IMR-90 (cell line): ENCODE data around the gene PPP1R2. TPM values are rescaled to one million over a fixed set of nuclear protein-coding genes. Genes with fewer than 3 reads are reported as not detected.

Source experiments
- ATAC-seq: fragments of 200-7000 bp; cut with Tn5 transposase; 2 replicates; pipeline ENCODE4 v1.9.1; 2020; ENCODE audit warnings: low read depth, mild to moderate bottlenecking, moderate library complexity
- BruUV-seq: library from RNA; stranded (reverse); fragments of 400-500 nt; replicated peaks from 2 replicates; lab custom pipeline; 2021; lab: Mats Ljungman, UMichigan
- CTCF ChIA-PET: fragments of 300-600 bp; formaldehyde crosslinking; extraction: SDS; loops from one replicate; lab custom pipeline; 2021; ENCODE audit warnings: antibody characterized with exemption; lab: Yijun Ruan, JAX
- POLR2A ChIA-PET: fragments of 300-600 bp; sonication (Branson Sonifier 250); formaldehyde crosslinking; loops from one replicate; lab custom pipeline; 2022; ENCODE audit warnings: antibody characterized with exemption; ENCODE audit not compliant: unreplicated experiment; lab: Charles Lee
- DNase-seq: peaks from one replicate; pipeline ENCODE4 v3.0.0; 2013
- H2AFZ ChIP-seq: replicated peaks from 2 replicates; pipeline ENCODE3; 2013; ENCODE audit warnings: low read length, mild to moderate bottlenecking; ENCODE audit not compliant: poor library complexity
- H2AK5ac ChIP-seq: 2 replicates; pipeline ENCODE4 v1.6.1; 2013; ENCODE audit warnings: low read depth, low read length, inconsistent platforms
- H2AK9ac ChIP-seq: replicated peaks from 2 replicates; pipeline ENCODE3; 2013; ENCODE audit warnings: mild to moderate bottlenecking, low read depth, low read length, moderate library complexity; ENCODE audit not compliant: poor library complexity
- H2BK120ac ChIP-seq: 2 replicates; pipeline ENCODE4 v1.6.1; 2013; ENCODE audit warnings: low read depth, low read length, inconsistent platforms
- H2BK15ac ChIP-seq: 3 replicates; pipeline ENCODE4 v1.6.1; 2013; ENCODE audit warnings: low read depth, low read length, inconsistent platforms
- H2BK20ac ChIP-seq: 2 replicates; pipeline ENCODE4 v1.6.1; 2013; ENCODE audit warnings: low read depth, mild to moderate bottlenecking, inconsistent platforms, low read length, moderate library complexity
- H2BK5ac ChIP-seq: 2 replicates; pipeline ENCODE4 v1.6.1; 2013; ENCODE audit warnings: mild to moderate bottlenecking, low read depth, low read length, inconsistent platforms; ENCODE audit not compliant: poor library complexity, severe bottlenecking
- H3K14ac ChIP-seq: replicated peaks from 2 replicates; pipeline ENCODE4 v1.6.1; 2013; ENCODE audit warnings: low read depth, low read length, inconsistent platforms
- H3K18ac ChIP-seq: 2 replicates; pipeline ENCODE4 v1.6.1; 2013; ENCODE audit warnings: low read depth, low read length, control low read depth
- H3K23ac ChIP-seq: 2 replicates; pipeline ENCODE4 v1.6.1; 2013; ENCODE audit warnings: low read depth, low read length, inconsistent platforms
- H3K27ac ChIP-seq: 2 replicates; pipeline ENCODE4 v1.5.1; 2013; ENCODE audit warnings: mild to moderate bottlenecking, control low read depth, low read length; ENCODE audit not compliant: insufficient read depth
- H3K27me3 ChIP-seq: 2 replicates; pipeline ENCODE4 v1.6.1; 2013; ENCODE audit warnings: low read length; ENCODE audit not compliant: control insufficient read depth, insufficient read depth
- H3K36me3 ChIP-seq: 2 replicates; pipeline ENCODE4 v1.6.1; 2013; ENCODE audit warnings: low read length, mixed read lengths; ENCODE audit not compliant: control insufficient read depth, insufficient read depth
- H3K4ac ChIP-seq: 2 replicates; pipeline ENCODE4 v1.6.1; 2013; ENCODE audit warnings: low read depth, low read length, inconsistent platforms
- H3K4me1 ChIP-seq: 2 replicates; pipeline ENCODE4 v1.6.1; 2013; ENCODE audit warnings: low read length, mixed read lengths; ENCODE audit not compliant: control insufficient read depth, insufficient read depth
- H3K4me2 ChIP-seq: 2 replicates; pipeline ENCODE4 v1.6.1; 2013; ENCODE audit warnings: low read depth, mild to moderate bottlenecking, control low read depth, low read length, moderate library complexity
- H3K4me3 ChIP-seq: 2 replicates; pipeline ENCODE4 v1.5.1; 2013; ENCODE audit warnings: low read depth, mild to moderate bottlenecking, control low read depth, low read length, moderate library complexity; ENCODE audit not compliant: insufficient read depth
- H3K56ac ChIP-seq: 2 replicates; pipeline ENCODE4 v1.6.1; 2013; ENCODE audit warnings: low read length, inconsistent platforms; ENCODE audit not compliant: insufficient read depth; ENCODE audit errors: extremely low read depth
- H3K79me1 ChIP-seq, 2 experiments: 2 replicates each; pipeline ENCODE4 v1.6.1; 2013; ENCODE audit warnings: low read length in 2 of 2, inconsistent platforms in 1 of 2, low read depth in 1 of 2
- H3K9ac ChIP-seq: 2 replicates; pipeline ENCODE4 v1.6.1; 2013; ENCODE audit warnings: low read depth, low read length, control low read depth
- H3K9me1 ChIP-seq: 2 replicates; pipeline ENCODE4 v1.6.1; 2013; ENCODE audit warnings: low read length, inconsistent platforms; ENCODE audit not compliant: insufficient read depth
- H3K9me3 ChIP-seq: 2 replicates; pipeline ENCODE4 v1.6.1; 2013; ENCODE audit warnings: low read length; ENCODE audit not compliant: control insufficient read depth, insufficient read depth
- H4K20me1 ChIP-seq: 2 replicates; pipeline ENCODE4 v1.6.1; 2013; ENCODE audit warnings: low read length, inconsistent platforms; ENCODE audit not compliant: insufficient read depth
- H4K5ac ChIP-seq: 2 replicates; pipeline ENCODE4 v1.6.1; 2013; ENCODE audit warnings: mild to moderate bottlenecking, low read depth, low read length, control low read depth
- H4K8ac ChIP-seq, 2 experiments: 2 replicates each; pipeline ENCODE4 v1.6.1; 2013; ENCODE audit warnings: low read depth in 2 of 2, low read length in 2 of 2, control low read depth in 1 of 2, inconsistent platforms in 1 of 2
- H4K91ac ChIP-seq: 2 replicates; pipeline ENCODE4 v1.6.1; 2013; ENCODE audit warnings: low read depth, low read length, inconsistent platforms; ENCODE audit not compliant: insufficient read depth
- BHLHE40 ChIP-seq: fragments of 150-350 bp; IDR thresholded peaks from 2 replicates; pipeline ENCODE4 v1.6.1; 2016; ENCODE audit warnings: mild to moderate bottlenecking, low read depth, low read length
- MAZ ChIP-seq: IDR thresholded peaks from 2 replicates; pipeline ENCODE4 v1.6.1; 2012; ENCODE audit warnings: low read depth, mild to moderate bottlenecking, low read length, improper control_type of control experiment, moderate library complexity, borderline replicate concordance
- NFE2L2 ChIP-seq: fragments of 150-350 bp; IDR thresholded peaks from 2 replicates; pipeline ENCODE4 v1.6.1; 2016; ENCODE audit warnings: low read depth, mild to moderate bottlenecking, low read length
- POLR2A ChIP-seq: IDR thresholded peaks from 2 replicates; pipeline ENCODE4 v1.6.1; 2012; ENCODE audit warnings: mild to moderate bottlenecking, low read depth, low read length
- RCOR1 ChIP-seq: IDR thresholded peaks from 2 replicates; pipeline ENCODE4 v1.6.1; 2012; ENCODE audit warnings: mild to moderate bottlenecking, low read length, improper control_type of control experiment; ENCODE audit not compliant: insufficient replicate concordance
- WGBS, 2 experiments: methylation state at CpG; one replicate each; pipeline versions ENCODE4 v1.1.5 to v1.1.7; 2013; ENCODE audit warnings: missing lambda C conversion rate in 2 of 2; ENCODE audit not compliant: insufficient read length in 1 of 2; ENCODE audit errors: extremely low coverage in 2 of 2; 5-methylcytosine and 5-hydroxymethylcytosine counted together
- dilution Hi-C: fragments of 300-500 bp; cut with HindIII; formaldehyde crosslinking; loops from one replicate; pipeline ENCODE4 v1.14.3; 2018; ENCODE audit warnings: low sequenced_read_pairs; ENCODE audit not compliant: unreplicated experiment
- in situ Hi-C: fragments of 300-500 bp; cut with MboI; formaldehyde crosslinking; loops from 3 replicates; pipeline ENCODE4 v1.14.3; 2019; ENCODE audit warnings: low sequenced_read_pairs, inconsistent platforms, mixed read lengths
- intact Hi-C: fragments of 100-400 bp; cut with micrococcal nuclease; formaldehyde crosslinking; loops from 2 replicates; pipeline ENCODE4 v1.10.0; 2022
- polyA plus RNA-seq, 3 experiments: library from polyadenylated mRNA; depleted of rRNA; stranded (reverse); fragments of >200 nt; gene quantifications; 2 replicates each; pipeline ENCODE4 v1.2.3, GENCODE V29; 2012; ENCODE audit warnings: low replicate concordance in 1 of 3
- total RNA-seq: library from RNA; depleted of rRNA; stranded (reverse); fragments of >200 nt; gene quantifications from 2 replicates; pipeline ENCODE4 v1.2.3, GENCODE V29; 2012

PPP1R2 gene
- total and polyA plus RNA-seq, 2 of the 4 experiments (the other 2 are of a cell fraction): 9.2 to 36.0 TPM

- POLR2A ChIA-PET: no interaction called here
- TF ChIP-seq NFE2L2 (no peak), RCOR1 (no peak), MAZ (no peak), BHLHE40 (no peak), POLR2A (no peak)
- 93% methylated on average over 2 of the region's 7 CpGs; no CpG with 5 or more reads in 1 of the 2 experiments for WGBS, 2 experiments
These were observed 10.3 kb downstream of the PPP1R2 start for GRCh38 chr3:195532834-195533233.

More at GRCh38 chr3:195532834-195533233, 10.3 kb downstream of the PPP1R2 start:
- dilution Hi-C loops: no loop called here
- intact Hi-C loops: no loop called here
- Histone ChIP-seq H3K14ac (no peak overlapping the region), H3K9ac (no peak overlapping the region), H2BK15ac (no peak overlapping the region), H3K56ac (no peak overlapping the region), H3K9me1 (no peaks in the 10 kb centered on the region), H2BK120ac (no peak overlapping the region), H3K27ac (no peak overlapping the region), H2AFZ (no peak overlapping the region), H3K18ac (no peak overlapping the region), H4K8ac (no peak overlapping the region), H3K79me1 (peaks cover 25 to 48% of the 10 kb centered on the region in 2 experiments), H4K91ac (no peak overlapping the region), H3K27me3 (no peaks in the 10 kb centered on the region), H2AK9ac (no peak overlapping the region), H4K20me1 (peaks cover 34% of the 10 kb centered on the region), H2BK20ac (no peak overlapping the region), H3K9me3 (no peaks in the 10 kb centered on the region), H3K36me3 (peaks cover 2% of the 10 kb centered on the region), H3K23ac (no peak overlapping the region), H3K4me3 (no peak overlapping the region), H3K4me2 (no peak overlapping the region), H3K4me1 (no peaks in the 10 kb centered on the region), H2BK5ac (no peak overlapping the region), H4K5ac (no peak overlapping the region), H3K4ac (no peak overlapping the region), H2AK5ac (no peak overlapping the region)
- BruUV-seq: no TSS peak
- CTCF ChIA-PET: interaction anchor here (0.6 kb wide), 1 partner anchor 29 kb away, joined by 3 read pairs; no protein-coding TSS in a partner anchor
- ATAC-seq: no peak
- in situ Hi-C loops: no loop called here
- DNase-seq: no peak
